Mesendoderm (in vitro differentiated cells): Measurements from ENCODE around the gene NUBP2.

Source experiments
- DNase-seq: peaks from one replicate; pipeline ENCODE4 v3.0.0; 2013
- H2AK5ac ChIP-seq: 2 replicates; pipeline ENCODE4 v1.6.1; 2013; ENCODE audit warnings: low read length, inconsistent platforms
- H2BK120ac ChIP-seq: 2 replicates; pipeline ENCODE4 v1.6.1; 2013; ENCODE audit warnings: low read depth, mild to moderate bottlenecking, low read length, moderate library complexity, mixed read lengths
- H2BK15ac ChIP-seq: replicated peaks from 2 replicates; pipeline ENCODE4 v1.6.1; 2013; ENCODE audit warnings: low read depth, mild to moderate bottlenecking, moderate library complexity
- H2BK5ac ChIP-seq: 2 replicates; pipeline ENCODE4 v1.6.1; 2013; ENCODE audit warnings: low read length, inconsistent platforms
- H3K18ac ChIP-seq: 2 replicates; pipeline ENCODE4 v1.6.1; 2013; ENCODE audit warnings: mild to moderate bottlenecking, low read length, mixed read lengths
- H3K23ac ChIP-seq: one replicate; pipeline ENCODE4 v1.6.1; 2013; ENCODE audit warnings: low read length
- H3K27ac ChIP-seq: 2 replicates; pipeline ENCODE4 v1.5.1; 2013; ENCODE audit warnings: low read depth, mild to moderate bottlenecking, inconsistent platforms, low read length, moderate library complexity
- H3K27me3 ChIP-seq: 2 replicates; pipeline ENCODE4 v1.6.1; 2013; ENCODE audit warnings: low read length, control low read depth, mild to moderate bottlenecking, inconsistent platforms; ENCODE audit not compliant: insufficient read depth, poor library complexity
- H3K36me3 ChIP-seq: 2 replicates; pipeline ENCODE4 v1.6.1; 2013; ENCODE audit warnings: low read length, inconsistent platforms; ENCODE audit not compliant: control insufficient read depth, insufficient read depth
- H3K4ac ChIP-seq: one replicate; pipeline ENCODE4 v1.6.1; 2013; ENCODE audit warnings: low read depth, mild to moderate bottlenecking, low read length, moderate library complexity
- H3K4me1 ChIP-seq: 2 replicates; pipeline ENCODE4 v1.6.1; 2013; ENCODE audit warnings: low read depth, low read length, inconsistent platforms; ENCODE audit not compliant: control insufficient read depth
- H3K4me2 ChIP-seq: 2 replicates; pipeline ENCODE4 v1.6.1; 2013; ENCODE audit warnings: low read length
- H3K4me3 ChIP-seq: 2 replicates; pipeline ENCODE4 v1.5.1; 2013; ENCODE audit warnings: mild to moderate bottlenecking, low read length
- H3K56ac ChIP-seq: one replicate; pipeline ENCODE4 v1.6.1; 2013; ENCODE audit warnings: low read length
- H3K79me1 ChIP-seq: 2 replicates; pipeline ENCODE4 v1.6.1; 2013; ENCODE audit warnings: low read length, inconsistent platforms
- H3K79me2 ChIP-seq: 2 replicates; pipeline ENCODE4 v1.6.1; 2013; ENCODE audit warnings: mild to moderate bottlenecking, low read length; ENCODE audit not compliant: control insufficient read depth, insufficient read depth
- H3K9ac ChIP-seq: 2 replicates; pipeline ENCODE4 v1.6.1; 2013; ENCODE audit warnings: low read length, inconsistent platforms
- H4K5ac ChIP-seq: one replicate; pipeline ENCODE4 v1.6.1; 2013; ENCODE audit warnings: low read length
- H4K8ac ChIP-seq: one replicate; pipeline ENCODE4 v1.6.1; 2013; ENCODE audit warnings: low read depth, mild to moderate bottlenecking, control low read depth, low read length, moderate library complexity
- WGBS: extraction: QIAGEN DNeasy Blood & Tissue Kit; methylation state at CpG from one replicate; pipeline ENCODE4 v1.1.7; 2013; ENCODE audit warnings: low lambda C conversion rate, missing lambda C conversion rate; ENCODE audit not compliant: insufficient coverage; ENCODE audit errors: extremely low coverage; 5-methylcytosine and 5-hydroxymethylcytosine counted together

NUBP2 gene

DNA sequence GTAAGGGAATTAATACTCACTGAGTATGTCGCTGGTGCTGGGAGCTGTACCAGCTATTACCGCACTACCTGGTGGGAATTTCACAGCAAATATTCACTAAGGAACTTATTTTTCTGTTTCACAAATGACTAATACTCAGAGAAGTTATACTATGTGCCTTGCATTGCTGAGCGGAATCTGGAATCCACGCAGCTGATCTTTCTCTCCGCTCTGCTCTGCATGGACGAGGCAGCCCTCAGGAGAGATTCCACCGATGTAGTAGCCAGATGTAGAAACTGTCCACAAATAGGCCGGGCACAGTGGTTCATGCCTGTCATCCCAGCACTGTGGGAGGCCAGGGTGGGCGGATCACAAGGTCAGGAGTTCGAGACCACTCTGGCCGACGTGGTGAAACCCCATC lies 28.6 kb upstream of the NUBP2 start:
- H4K8ac ChIP-seq: no peak overlapping the region
- no CpG with 5 or more reads among the region's 12 CpGs for WGBS
- no peak overlapping the region for H3K18ac ChIP-seq
- H3K9ac ChIP-seq: no peak overlapping the region
- H2BK120ac ChIP-seq: no peak overlapping the region
- no peak overlapping the region for H2AK5ac ChIP-seq
- H2BK15ac ChIP-seq: no peak overlapping the region
- no peak overlapping the region for H3K27ac ChIP-seq
- no peak overlapping the region for H3K4me2 ChIP-seq
- H3K56ac ChIP-seq: no peak overlapping the region
- no peaks in the 10 kb centered on the region for H3K4me1 ChIP-seq
- H3K79me1 ChIP-seq: no peaks in the 10 kb centered on the region
- H3K79me2 ChIP-seq: no peaks in the 10 kb centered on the region
- H3K4ac ChIP-seq: no peak overlapping the region
- H3K23ac ChIP-seq: no peak overlapping the region
- no peak overlapping the region for H2BK5ac ChIP-seq
- DNase-seq: no peak
- H4K5ac ChIP-seq: no peak overlapping the region
- H3K27me3 ChIP-seq: no peaks in the 10 kb centered on the region
- H3K36me3 ChIP-seq: peaks cover 2% of the 10 kb centered on the region
- H3K4me3 ChIP-seq: no peak overlapping the region

DNA sequence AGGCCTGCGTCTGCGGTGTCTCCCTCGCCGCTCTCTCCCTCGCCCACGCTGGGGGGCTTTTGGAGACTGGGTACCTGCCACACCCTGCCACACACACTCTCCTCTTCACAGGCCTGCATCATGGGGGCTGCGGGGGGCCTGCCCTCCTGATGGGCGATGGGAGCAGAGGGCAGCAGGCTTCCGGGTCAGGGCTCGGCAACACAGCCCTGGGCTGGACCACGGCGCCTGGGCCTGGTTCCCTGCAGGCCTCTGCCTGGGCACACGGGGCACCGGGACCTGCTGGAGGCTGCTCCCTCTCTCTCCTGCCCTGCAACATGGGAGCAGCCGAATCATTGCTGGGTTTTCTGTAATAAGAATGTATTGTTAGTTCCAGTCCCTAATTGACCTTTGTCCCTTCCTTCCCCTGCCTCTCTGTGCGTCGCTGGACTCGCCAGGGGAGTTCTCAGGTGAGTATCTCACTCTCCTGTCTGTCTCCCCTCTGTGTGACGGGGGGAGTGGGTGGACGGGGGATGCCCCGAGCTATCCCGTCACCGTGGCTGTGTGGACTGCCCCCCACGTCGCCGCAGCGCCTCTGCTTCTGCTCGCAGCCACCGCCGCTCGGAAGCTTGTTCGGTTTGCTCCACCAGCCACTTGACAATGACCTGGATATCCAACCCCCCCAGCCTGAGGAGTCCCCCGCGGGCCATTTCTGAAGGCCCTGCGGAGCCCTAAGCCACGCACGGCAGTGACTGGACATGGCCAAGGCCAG lies 24.9 kb upstream of the NUBP2 start:
- no peak overlapping the region for H3K4me3 ChIP-seq
- no peak overlapping the region for H2BK15ac ChIP-seq
- no peak overlapping the region for H3K27ac ChIP-seq
- no peak overlapping the region for H4K5ac ChIP-seq
- H2BK5ac ChIP-seq: no peak overlapping the region
- H3K4me2 ChIP-seq: no peak overlapping the region
- H3K36me3 ChIP-seq: no peaks in the 10 kb centered on the region
- H3K79me2 ChIP-seq: no peaks in the 10 kb centered on the region
- H3K4me1 ChIP-seq: no peaks in the 10 kb centered on the region
- H3K9ac ChIP-seq: no peak overlapping the region
- no peak for DNase-seq
- H3K56ac ChIP-seq: no peak overlapping the region
- no peaks in the 10 kb centered on the region for H3K79me1 ChIP-seq
- H2BK120ac ChIP-seq: no peak overlapping the region
- H4K8ac ChIP-seq: no peak overlapping the region
- H3K18ac ChIP-seq: no peak overlapping the region
- WGBS: no CpG with 5 or more reads among the region's 37 CpGs
- H2AK5ac ChIP-seq: no peak overlapping the region
- no peak overlapping the region for H3K4ac ChIP-seq
- H3K23ac ChIP-seq: no peak overlapping the region
- no peaks in the 10 kb centered on the region for H3K27me3 ChIP-seq

DNA sequence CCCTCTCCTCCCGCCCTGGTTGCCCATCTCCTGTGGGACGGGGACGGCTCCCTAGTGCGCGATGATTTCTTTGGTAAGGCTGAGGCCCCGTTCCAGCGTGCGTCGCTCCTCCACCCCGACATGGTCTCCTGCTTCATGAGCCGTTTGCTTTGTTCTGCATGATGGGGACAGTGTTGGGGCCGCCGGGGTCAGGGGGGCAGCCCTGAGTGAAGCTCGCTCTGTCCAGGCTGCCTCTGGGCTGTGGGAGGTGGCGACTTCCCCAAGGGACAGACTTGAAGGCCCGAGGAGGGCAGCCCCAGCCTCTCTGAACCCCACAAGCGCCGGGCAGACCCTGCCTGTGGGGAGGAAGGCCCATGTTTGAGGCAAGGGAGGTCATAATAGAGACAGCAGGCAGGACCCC lies 23.8 kb upstream of the NUBP2 start:
- no peaks in the 10 kb centered on the region for H3K36me3 ChIP-seq

DNA sequence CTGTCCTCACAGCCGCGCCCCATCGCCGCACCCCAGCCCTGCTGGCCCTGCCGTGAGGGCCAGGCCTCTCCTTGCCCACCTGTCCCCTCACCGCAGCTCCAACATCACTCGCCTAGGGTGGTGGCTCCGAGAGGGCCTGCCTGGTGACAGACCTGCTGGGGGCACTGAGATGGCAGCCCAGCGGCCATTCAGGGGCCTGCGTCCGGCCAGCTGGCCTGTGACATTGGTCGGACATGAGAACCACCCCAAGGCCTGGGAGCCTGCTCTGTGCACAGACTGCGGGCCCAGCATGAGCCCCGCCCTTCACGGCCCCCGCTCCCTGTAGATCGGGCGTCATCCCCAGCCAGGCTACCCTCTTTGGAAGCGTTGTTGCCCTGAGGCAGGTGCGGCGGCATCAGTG lies 23.2 kb upstream of the NUBP2 start:
- no peak overlapping the region for H3K27ac ChIP-seq

More for the DNA sequence above, 23.8 kb upstream of the NUBP2 start:
- no CpG with 5 or more reads among the region's 18 CpGs for WGBS
- no peak overlapping the region for H3K18ac ChIP-seq
- H3K4ac ChIP-seq: no peak overlapping the region
- no peak overlapping the region for H2BK15ac ChIP-seq
- no peak overlapping the region for H3K23ac ChIP-seq
- no peak overlapping the region for H2BK5ac ChIP-seq
- H3K4me3 ChIP-seq: no peak overlapping the region
- H4K5ac ChIP-seq: no peak overlapping the region
- no peak overlapping the region for H3K27ac ChIP-seq
- H3K56ac ChIP-seq: no peak overlapping the region
- no peaks in the 10 kb centered on the region for H3K4me1 ChIP-seq
- no peak overlapping the region for H2BK120ac ChIP-seq
- no peak overlapping the region for H3K9ac ChIP-seq
- H2AK5ac ChIP-seq: no peak overlapping the region
- DNase-seq: no peak
- H3K27me3 ChIP-seq: no peaks in the 10 kb centered on the region
- no peak overlapping the region for H3K4me2 ChIP-seq
- H4K8ac ChIP-seq: no peak overlapping the region
- H3K79me1 ChIP-seq: no peaks in the 10 kb centered on the region
- H3K79me2 ChIP-seq: no peaks in the 10 kb centered on the region

DNA sequence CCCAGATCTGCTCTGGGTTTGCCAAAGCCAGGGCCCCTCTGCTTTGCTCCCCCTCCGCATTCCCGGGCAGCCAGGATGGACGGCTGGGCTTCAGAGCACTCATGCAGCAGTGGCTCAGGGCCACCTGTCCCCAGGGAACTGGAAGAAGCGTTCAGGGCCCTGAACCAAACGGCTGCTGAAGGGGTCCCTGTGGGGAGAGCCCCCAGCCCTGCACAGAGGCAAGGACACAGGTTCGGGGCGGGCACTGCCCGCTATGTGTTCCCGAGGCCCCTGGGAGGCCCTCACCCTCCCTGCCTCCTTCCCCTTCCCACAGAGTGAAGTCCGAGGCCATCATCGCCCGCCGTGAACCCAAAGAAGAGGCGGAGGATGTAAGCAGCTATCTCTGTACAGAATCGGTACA lies 21.8 kb upstream of the NUBP2 start:
- WGBS: no CpG with 5 or more reads among the region's 15 CpGs
- no peak overlapping the region for H3K4ac ChIP-seq
- no peak overlapping the region for H2BK120ac ChIP-seq
- H2AK5ac ChIP-seq: no peak overlapping the region
- no peaks in the 10 kb centered on the region for H3K36me3 ChIP-seq
- no peak overlapping the region for H4K5ac ChIP-seq
- no peak overlapping the region for H3K27ac ChIP-seq
- no peak overlapping the region for H2BK5ac ChIP-seq
- no peaks in the 10 kb centered on the region for H3K79me2 ChIP-seq
- no peak overlapping the region for H3K18ac ChIP-seq
- no peak overlapping the region for H2BK15ac ChIP-seq
- H4K8ac ChIP-seq: no peak overlapping the region
- H3K9ac ChIP-seq: no peak overlapping the region
- no peak for DNase-seq
- H3K4me2 ChIP-seq: no peak overlapping the region
- no peaks in the 10 kb centered on the region for H3K4me1 ChIP-seq
- no peaks in the 10 kb centered on the region for H3K27me3 ChIP-seq
- H3K79me1 ChIP-seq: no peaks in the 10 kb centered on the region
- H3K56ac ChIP-seq: no peak overlapping the region
- H3K23ac ChIP-seq: no peak overlapping the region
- no peak overlapping the region for H3K4me3 ChIP-seq

More for the DNA sequence above, 23.2 kb upstream of the NUBP2 start:
- Histone ChIP-seq H3K4me1 (no peaks in the 10 kb centered on the region), H2BK15ac (no peak overlapping the region), H3K18ac (no peak overlapping the region), H3K79me2 (no peaks in the 10 kb centered on the region), H3K23ac (no peak overlapping the region), H3K36me3 (no peaks in the 10 kb centered on the region), H3K79me1 (no peaks in the 10 kb centered on the region), H4K8ac (no peak overlapping the region), H3K4me2 (no peak overlapping the region), H3K27me3 (no peaks in the 10 kb centered on the region), H3K4ac (no peak overlapping the region), H3K56ac (no peak overlapping the region), H2BK5ac (no peak overlapping the region), H3K9ac (no peak overlapping the region), H2AK5ac (no peak overlapping the region), H3K4me3 (no peak overlapping the region), H2BK120ac (no peak overlapping the region), H4K5ac (no peak overlapping the region)
- no CpG with 5 or more reads among the region's 21 CpGs for WGBS
- DNase-seq: no peak

DNA sequence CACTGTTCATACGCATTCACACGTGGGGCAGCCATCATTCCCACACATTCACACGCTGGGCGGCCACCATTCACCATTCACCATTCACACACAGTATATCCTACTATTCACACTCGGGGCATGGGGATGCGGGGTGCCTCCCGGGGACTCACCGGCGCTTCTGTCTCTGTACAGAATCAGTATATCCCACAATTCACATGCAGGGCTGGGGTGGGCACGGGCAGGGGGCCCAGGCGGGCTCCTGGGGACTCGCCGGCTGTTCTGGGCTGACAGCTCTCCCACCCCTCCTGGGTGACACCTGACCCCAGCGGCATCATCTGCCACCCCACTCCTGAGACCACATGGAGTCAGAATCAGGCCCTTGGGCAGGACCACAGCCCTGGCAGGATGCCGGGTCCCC lies 21.0 kb upstream of the NUBP2 start:
- no peak overlapping the region for H2AK5ac ChIP-seq
- no peaks in the 10 kb centered on the region for H3K4me1 ChIP-seq
- H3K4ac ChIP-seq: no peak overlapping the region
- no peak overlapping the region for H3K27ac ChIP-seq
- DNase-seq: no peak
- H3K79me2 ChIP-seq: no peaks in the 10 kb centered on the region
- H3K23ac ChIP-seq: no peak overlapping the region
- no peak overlapping the region for H3K9ac ChIP-seq
- H3K56ac ChIP-seq: no peak overlapping the region
- H3K4me3 ChIP-seq: no peak overlapping the region
- no peak overlapping the region for H3K18ac ChIP-seq
- no peaks in the 10 kb centered on the region for H3K27me3 ChIP-seq
- WGBS: no CpG with 5 or more reads among the region's 15 CpGs
- H4K5ac ChIP-seq: no peak overlapping the region
- no peak overlapping the region for H2BK15ac ChIP-seq
- no peak overlapping the region for H3K4me2 ChIP-seq
- no peak overlapping the region for H2BK5ac ChIP-seq
- H4K8ac ChIP-seq: no peak overlapping the region
- no peak overlapping the region for H2BK120ac ChIP-seq
- H3K36me3 ChIP-seq: no peaks in the 10 kb centered on the region
- no peaks in the 10 kb centered on the region for H3K79me1 ChIP-seq
